Panc1 (cell line): ENCODE data around the gene SEC11C.

ENCODE experiments used
- POLR2AphosphoS5 ChIP-seq: IDR thresholded peaks from 2 replicates; pipeline ENCODE4 v1.6.1; 2012; ENCODE audit warnings: mild to moderate bottlenecking, low read depth, low read length, moderate library complexity
- SIN3A ChIP-seq: IDR thresholded peaks from 2 replicates; pipeline ENCODE4 v1.6.1; 2012; ENCODE audit warnings: low read depth, mild to moderate bottlenecking, low read length, moderate library complexity, borderline replicate concordance; ENCODE audit not compliant: insufficient read depth
- TF ChIP-seq, protein P1 (sequence below): fragments of 450-650 bp; IDR thresholded peaks from 2 replicates; pipeline ENCODE4 v1.5.1; 2017; ENCODE audit warnings: mild to moderate bottlenecking
- TF ChIP-seq, protein P2 (sequence below), 2 experiments: IDR thresholded peaks; 2 replicates each; pipeline ENCODE4 v1.6.1; 2011 to 2012; ENCODE audit warnings: low read depth in 2 of 2, control low read depth in 1 of 2, low read length in 1 of 2, mild to moderate bottlenecking in 1 of 2, moderate library complexity in 1 of 2; ENCODE audit not compliant: insufficient read depth in 1 of 2

DNA sequence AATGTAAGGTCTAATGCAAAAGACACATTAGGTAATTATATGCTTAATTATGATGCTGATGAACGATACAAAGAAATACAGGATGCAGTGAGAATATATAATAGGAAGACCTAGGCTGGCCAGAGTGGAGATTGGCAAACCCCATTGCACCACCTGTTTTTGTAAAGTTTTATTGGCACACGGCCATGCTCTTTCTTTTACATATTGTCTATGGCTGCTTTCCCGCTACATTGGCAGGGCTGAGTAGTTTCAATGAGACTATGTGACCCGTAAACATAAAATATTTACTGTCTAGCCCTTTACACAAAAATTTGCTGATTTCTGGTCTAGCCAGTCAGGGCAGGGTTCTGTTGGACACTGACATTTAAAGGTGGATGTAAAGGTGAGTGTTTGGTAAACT is 5.4 kb downstream of the SEC11C start:
- TF ChIP-seq, protein P1, sequence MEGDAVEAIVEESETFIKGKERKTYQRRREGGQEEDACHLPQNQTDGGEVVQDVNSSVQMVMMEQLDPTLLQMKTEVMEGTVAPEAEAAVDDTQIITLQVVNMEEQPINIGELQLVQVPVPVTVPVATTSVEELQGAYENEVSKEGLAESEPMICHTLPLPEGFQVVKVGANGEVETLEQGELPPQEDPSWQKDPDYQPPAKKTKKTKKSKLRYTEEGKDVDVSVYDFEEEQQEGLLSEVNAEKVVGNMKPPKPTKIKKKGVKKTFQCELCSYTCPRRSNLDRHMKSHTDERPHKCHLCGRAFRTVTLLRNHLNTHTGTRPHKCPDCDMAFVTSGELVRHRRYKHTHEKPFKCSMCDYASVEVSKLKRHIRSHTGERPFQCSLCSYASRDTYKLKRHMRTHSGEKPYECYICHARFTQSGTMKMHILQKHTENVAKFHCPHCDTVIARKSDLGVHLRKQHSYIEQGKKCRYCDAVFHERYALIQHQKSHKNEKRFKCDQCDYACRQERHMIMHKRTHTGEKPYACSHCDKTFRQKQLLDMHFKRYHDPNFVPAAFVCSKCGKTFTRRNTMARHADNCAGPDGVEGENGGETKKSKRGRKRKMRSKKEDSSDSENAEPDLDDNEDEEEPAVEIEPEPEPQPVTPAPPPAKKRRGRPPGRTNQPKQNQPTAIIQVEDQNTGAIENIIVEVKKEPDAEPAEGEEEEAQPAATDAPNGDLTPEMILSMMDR, result no peak
- no peak for TF ChIP-seq POLR2AphosphoS5
- TF ChIP-seq, protein P2, sequence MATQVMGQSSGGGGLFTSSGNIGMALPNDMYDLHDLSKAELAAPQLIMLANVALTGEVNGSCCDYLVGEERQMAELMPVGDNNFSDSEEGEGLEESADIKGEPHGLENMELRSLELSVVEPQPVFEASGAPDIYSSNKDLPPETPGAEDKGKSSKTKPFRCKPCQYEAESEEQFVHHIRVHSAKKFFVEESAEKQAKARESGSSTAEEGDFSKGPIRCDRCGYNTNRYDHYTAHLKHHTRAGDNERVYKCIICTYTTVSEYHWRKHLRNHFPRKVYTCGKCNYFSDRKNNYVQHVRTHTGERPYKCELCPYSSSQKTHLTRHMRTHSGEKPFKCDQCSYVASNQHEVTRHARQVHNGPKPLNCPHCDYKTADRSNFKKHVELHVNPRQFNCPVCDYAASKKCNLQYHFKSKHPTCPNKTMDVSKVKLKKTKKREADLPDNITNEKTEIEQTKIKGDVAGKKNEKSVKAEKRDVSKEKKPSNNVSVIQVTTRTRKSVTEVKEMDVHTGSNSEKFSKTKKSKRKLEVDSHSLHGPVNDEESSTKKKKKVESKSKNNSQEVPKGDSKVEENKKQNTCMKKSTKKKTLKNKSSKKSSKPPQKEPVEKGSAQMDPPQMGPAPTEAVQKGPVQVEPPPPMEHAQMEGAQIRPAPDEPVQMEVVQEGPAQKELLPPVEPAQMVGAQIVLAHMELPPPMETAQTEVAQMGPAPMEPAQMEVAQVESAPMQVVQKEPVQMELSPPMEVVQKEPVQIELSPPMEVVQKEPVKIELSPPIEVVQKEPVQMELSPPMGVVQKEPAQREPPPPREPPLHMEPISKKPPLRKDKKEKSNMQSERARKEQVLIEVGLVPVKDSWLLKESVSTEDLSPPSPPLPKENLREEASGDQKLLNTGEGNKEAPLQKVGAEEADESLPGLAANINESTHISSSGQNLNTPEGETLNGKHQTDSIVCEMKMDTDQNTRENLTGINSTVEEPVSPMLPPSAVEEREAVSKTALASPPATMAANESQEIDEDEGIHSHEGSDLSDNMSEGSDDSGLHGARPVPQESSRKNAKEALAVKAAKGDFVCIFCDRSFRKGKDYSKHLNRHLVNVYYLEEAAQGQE (IDR thresholded peaks at IDR 0.05; ENCODE audit: insufficient read depth in 1 of 2, low read depth in 2 of 2, low read length in 1 of 2), result no peak
- no peak for TF ChIP-seq SIN3A
